Forelimb muscle (tissue), 1 donor: ENCODE measurements around the gene RAB35. TPM values are rescaled to one million over a fixed set of nuclear protein-coding genes. Genes with fewer than 3 reads are reported as not detected.
"Not testable (repeated sequence)": the region's sequence is repeated elsewhere in the genome, so short reads cannot be mapped to it uniquely, and the experiment has no call there.

Source experiments
- DNase-seq: peaks from one replicate; pipeline ENCODE4 v3.0.0-alpha.2; 2013; ENCODE audit warnings: low read depth
- polyA plus RNA-seq: library from polyadenylated mRNA; unstranded; fragments of 120-200 nt; gene quantifications from one replicate; pipeline ENCODE4 v1.2.1, GENCODE V29; 2013; ENCODE audit not compliant: insufficient read length

Gene RAB35
- polyA plus RNA-seq, 1 donor, result 31.5 TPM

- DNase-seq, result no peak
Observed at GRCh38 chr12:120060717-120061116, 55.8 kb downstream of the RAB35 start.

- no peak for DNase-seq
Observed at GRCh38 chr12:120060196-120060595, 56.4 kb downstream of the RAB35 start.

DNA sequence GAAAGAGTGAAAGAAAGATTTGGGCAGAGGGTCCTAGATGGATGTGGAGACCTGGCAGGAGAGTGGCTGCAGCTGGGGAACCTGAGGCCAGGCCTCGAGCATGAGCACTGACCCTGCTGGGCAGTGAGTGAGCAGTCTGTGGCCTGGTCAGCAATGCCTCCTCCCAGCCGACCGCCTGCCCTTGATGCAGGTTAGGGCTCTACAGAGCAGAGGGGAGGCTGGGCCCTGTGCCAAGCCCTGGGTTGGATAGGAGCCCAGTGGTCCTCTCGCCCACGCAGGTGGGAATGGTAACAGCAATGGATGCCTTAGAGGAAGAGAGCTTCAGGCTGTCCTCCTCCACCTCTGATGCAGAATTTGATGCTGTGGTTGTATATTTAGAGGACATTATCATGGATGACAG is 59.8 kb downstream of the RAB35 start:
- DNase-seq, result no peak

- no peak for DNase-seq
Observed at GRCh38 chr12:120055231-120056000, 61.1 kb downstream of the RAB35 start.

DNA sequence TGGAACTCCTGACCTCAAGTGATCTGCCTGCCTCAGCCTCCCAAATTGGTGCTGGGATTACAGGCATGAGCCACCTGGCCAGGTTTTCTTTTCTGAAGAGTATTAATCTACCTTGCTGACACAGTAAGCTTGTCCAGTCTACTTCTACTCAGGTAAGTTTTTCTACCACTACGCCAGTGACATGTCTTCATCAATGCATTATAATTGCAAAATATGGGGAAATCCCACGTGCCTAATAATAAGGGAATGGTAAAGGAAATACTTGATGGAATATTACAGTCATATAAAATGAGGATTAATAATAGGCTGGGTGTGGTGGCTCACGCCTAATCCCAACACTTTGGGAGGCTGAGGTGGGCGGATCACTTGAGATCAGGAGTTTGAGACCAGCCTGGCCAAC is 62.3 kb downstream of the RAB35 start:
- DNase-seq, result no peak

DNA sequence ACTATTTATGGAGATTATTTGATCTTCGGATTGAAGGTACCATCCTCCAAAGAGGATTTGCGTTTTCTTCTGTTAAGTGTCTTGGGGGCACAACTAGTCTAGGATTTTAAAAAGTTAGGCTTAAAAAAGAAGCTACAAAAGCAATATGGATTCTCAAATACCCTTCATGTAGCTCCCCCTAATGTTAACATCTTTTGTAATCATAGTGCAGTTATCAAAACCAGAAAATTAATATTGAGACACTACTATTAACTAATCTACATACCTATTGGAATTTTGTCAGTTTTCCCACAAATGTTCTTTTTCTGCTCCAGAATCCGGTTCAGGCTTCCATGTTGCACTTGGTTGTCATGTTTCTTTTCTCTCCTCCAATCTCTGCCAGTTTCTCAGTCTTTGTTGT is 65.0 kb downstream of the RAB35 start:
- DNase-seq, result no peak

DNA sequence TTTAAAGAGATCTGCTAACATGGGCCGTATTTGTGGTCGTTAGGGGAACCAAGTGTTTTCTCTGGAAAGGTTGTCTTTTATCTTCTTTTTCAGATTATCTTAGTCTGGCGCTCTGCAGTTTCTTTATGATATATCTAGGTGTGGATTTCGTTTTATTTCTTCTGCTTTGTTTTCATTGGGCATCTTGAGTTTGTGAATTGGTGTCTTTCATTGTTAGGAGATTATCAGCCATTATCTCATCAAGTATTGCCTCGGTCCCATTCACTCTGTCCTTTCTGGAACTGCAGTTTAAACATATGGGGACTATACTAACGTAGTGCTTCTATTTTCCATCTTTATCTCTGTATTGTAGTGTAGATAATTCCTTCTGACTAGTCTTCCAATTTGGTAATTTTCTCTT is 67.1 kb downstream of the RAB35 start:
- DNase-seq, result no peak

DNA sequence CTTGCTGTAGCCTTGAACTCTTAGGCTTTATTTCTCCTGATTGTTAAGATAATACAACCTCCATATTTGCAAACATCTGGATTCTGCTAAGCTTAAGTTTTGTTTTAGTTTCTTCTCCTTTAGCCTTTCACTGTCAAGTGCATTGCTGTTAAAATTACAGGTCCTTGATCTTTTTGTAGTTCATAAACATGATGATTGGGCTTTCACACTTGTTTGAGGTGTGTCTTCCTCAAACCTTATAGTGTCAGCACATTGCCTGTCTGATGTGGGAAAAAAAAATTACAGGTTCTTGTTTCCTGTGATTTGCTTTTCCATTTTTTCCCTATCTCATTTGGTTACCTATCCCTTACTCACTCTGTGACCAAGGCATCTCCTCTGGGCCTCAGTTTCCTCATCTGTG is 68.3 kb downstream of the RAB35 start:
- DNase-seq, result no peak

- no peak for DNase-seq
Observed at GRCh38 chr12:120047072-120047471, 69.5 kb downstream of the RAB35 start.

DNA sequence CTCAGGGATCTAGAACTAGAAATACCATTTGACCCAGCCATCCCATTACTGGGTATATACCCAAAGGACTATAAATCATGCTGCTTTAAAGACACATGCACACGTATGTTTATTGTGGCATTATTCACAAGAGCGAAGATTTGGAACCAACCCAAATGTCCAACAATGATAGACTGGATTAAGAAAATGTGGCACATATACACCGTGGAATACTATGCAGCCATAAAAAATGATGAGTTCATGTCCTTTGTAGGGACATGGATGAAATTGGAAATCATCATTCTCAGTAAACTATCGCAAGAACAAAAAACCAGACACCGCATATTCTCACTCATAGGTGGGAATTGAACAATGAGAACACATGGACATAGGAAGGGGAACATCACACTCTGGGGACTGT is 71.2 kb downstream of the RAB35 start:
- DNase-seq, result not testable (repeated sequence)

Other genes starting within 250 kb of the RAB35 start
- gene CIT, start 239.4 kb downstream of the RAB35 start, polyA plus RNA-seq, result 8.1 TPM
- gene BICDL1, start 127.5 kb downstream of the RAB35 start, polyA plus RNA-seq, result 4.9 TPM
- 37.9 TPM for gene GCN1, start 78.0 kb upstream of the RAB35 start, polyA plus RNA-seq
- 4,306 TPM for gene RPLP0, start 84.4 kb upstream of the RAB35 start, polyA plus RNA-seq
- 169 TPM for gene PXN, start 149.0 kb upstream of the RAB35 start, polyA plus RNA-seq
- gene RNU4-2, start 175.2 kb upstream of the RAB35 start, polyA plus RNA-seq, result not detected
- gene RNU4-1, start 176.5 kb upstream of the RAB35 start, polyA plus RNA-seq, result not detected
- gene SIRT4, start 185.6 kb upstream of the RAB35 start, polyA plus RNA-seq, result 4.9 TPM
- not detected for gene PLA2G1B, start 211.0 kb upstream of the RAB35 start, polyA plus RNA-seq